ENCODE results near the gene PROX2.

- no peak for TF ChIP-seq CTCF (IDR thresholded peaks at IDR 0.05 in 4 of 5, conservative IDR thresholded peaks at IDR 0.05 in 1 of 5)
- TF ChIP-seq POLR2A (IDR thresholded peaks at IDR 0.05) = no peak
These were observed 20.9 kb downstream of the PROX2 start for GRCh38 chr14:74855021-74855420.
